ENCODE results near the gene KRT31.

The KRT31 gene

DNA sequence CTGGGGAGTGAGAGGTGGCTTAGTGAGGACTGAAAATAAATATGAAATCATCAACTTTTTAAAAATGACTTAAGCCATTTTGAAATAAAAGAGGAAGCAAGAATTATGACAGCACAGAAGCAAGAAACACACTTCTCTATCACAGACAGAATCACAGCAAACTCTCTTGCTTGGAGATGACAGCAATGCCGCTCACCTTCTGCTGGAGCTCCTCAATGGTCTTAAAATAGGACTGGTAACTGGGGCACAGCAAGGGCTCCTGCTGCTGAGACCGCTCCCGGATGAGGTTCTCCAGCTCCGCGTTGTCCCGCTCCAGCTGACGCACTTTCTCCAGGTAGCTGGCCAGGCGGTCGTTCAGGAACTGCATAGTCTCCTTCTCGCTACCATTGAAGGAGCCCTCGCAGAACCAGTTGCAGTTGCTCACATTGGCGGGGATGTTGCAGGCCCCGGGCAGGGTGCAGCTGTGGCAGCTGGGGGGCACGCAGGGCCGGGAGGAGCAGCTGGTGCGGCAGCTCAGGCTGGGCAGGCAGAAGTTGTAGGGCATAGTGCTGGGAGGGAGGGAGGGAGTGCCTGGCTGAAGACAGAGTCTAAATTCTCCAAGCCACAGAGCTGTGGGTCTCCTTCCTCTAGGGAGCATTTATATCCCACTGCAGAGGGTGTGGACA, at the start of gene KRT31:
Gene KRT31, minus strand, starts transcription at position 613 of the 665 bp plus-strand sequence. Its CDS starts 69 bp downstream, at position 544.
- no peak for DNase-seq
- no peak within 1 kb of the TSS for H3K27ac ChIP-seq
- H3K9me3 ChIP-seq (ENCODE audit: severe bottlenecking): peaks cover 8% of the 10 kb centered on the region

DNA sequence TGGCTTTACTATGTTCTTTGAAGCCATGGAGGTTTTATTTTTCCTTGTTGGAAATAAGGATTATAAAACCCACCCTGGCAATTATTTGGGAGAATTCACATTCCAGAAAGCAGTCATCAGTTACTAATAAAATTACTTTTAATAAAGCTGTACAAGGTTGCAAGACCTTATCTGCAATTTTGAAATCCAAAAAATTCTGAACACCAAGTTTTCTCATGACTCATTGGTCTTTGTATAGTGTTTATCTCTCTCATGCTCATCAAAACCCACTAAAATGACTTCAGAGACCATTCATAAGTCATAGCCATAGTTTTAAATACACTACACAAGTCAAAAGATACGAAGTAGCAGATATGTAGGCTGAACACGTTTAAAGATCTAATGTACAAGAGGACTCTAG, 49.4 kb upstream of the KRT31 start:
- H3K36me3 ChIP-seq: no peaks in the 10 kb centered on the region
- DNase-seq: no peak
- no peak overlapping the region for H3K4me3 ChIP-seq (ENCODE audit: low read depth, low read length)
- TF ChIP-seq, protein P1, sequence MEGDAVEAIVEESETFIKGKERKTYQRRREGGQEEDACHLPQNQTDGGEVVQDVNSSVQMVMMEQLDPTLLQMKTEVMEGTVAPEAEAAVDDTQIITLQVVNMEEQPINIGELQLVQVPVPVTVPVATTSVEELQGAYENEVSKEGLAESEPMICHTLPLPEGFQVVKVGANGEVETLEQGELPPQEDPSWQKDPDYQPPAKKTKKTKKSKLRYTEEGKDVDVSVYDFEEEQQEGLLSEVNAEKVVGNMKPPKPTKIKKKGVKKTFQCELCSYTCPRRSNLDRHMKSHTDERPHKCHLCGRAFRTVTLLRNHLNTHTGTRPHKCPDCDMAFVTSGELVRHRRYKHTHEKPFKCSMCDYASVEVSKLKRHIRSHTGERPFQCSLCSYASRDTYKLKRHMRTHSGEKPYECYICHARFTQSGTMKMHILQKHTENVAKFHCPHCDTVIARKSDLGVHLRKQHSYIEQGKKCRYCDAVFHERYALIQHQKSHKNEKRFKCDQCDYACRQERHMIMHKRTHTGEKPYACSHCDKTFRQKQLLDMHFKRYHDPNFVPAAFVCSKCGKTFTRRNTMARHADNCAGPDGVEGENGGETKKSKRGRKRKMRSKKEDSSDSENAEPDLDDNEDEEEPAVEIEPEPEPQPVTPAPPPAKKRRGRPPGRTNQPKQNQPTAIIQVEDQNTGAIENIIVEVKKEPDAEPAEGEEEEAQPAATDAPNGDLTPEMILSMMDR (IDR thresholded peaks at IDR 0.05; ENCODE audit: low read depth, low read length): no peak
- H3K27ac ChIP-seq: no peak overlapping the region
- H3K27me3 ChIP-seq (ENCODE audit: insufficient read depth, low read depth, severe bottlenecking): peaks cover 96% of the 10 kb centered on the region
- peaks cover 20% of the 10 kb centered on the region for H3K9me3 ChIP-seq (ENCODE audit: severe bottlenecking)

More for the DNA sequence above, at the start of gene KRT31:
- H3K4me3 ChIP-seq (ENCODE audit: low read depth, low read length): no peak within 1 kb of the TSS
- TF ChIP-seq, protein P1 (IDR thresholded peaks at IDR 0.05; ENCODE audit: low read depth, low read length): no peak
- H3K27me3 ChIP-seq (ENCODE audit: insufficient read depth, low read depth, severe bottlenecking): peaks cover 97% of the 10 kb centered on the region
- H3K36me3 ChIP-seq: no peaks in the 10 kb centered on the region

DNA sequence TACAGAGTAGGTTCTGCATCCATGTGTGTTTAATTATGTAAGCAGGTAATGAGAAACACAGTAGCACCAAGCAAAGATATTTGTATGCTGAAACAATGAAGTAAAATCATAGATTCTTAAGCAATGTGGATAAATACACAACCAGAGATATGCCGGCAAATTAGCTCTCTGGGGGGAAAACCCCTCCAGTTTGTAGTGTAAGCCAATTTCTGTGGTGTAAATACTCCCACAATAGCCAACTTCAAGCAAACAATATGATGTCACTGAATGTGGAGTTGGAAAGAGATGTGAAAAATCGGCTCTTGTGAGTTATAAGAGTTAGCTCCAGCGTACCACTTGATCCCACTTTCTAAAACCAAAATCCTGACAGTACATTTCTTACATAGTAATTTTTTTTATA, 47.2 kb upstream of the KRT31 start:
- Histone ChIP-seq H3K9me3 (ENCODE audit: severe bottlenecking) (peaks cover 14% of the 10 kb centered on the region), H3K36me3 (no peaks in the 10 kb centered on the region), H3K4me3 (ENCODE audit: low read depth, low read length) (no peak overlapping the region), H3K27ac (no peak overlapping the region), H3K27me3 (ENCODE audit: insufficient read depth, low read depth, severe bottlenecking) (peaks cover 98% of the 10 kb centered on the region)
- DNase-seq: no peak
- TF ChIP-seq, protein P1 (IDR thresholded peaks at IDR 0.05; ENCODE audit: low read depth, low read length): no peak

DNA sequence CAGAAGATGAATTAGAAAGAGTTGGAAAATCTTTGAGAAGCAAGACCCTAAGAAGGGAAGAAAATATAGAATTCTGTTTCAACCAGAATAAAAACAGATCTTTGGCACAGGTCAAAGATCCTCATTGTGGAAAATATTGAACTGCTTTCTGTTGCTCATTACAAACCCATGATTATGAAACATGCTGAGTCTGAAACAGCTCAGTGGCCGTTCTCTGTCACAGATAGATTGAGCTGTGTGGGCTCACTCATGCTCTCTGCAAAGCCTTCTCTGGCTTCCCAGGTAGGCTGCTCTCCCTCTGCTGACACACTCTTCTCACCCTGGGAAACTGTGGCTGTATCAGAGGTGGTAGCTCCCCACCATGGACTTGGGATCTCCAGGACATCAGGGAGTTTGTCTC, 46.8 kb upstream of the KRT31 start:
- no peak overlapping the region for H3K27ac ChIP-seq
- no peaks in the 10 kb centered on the region for H3K36me3 ChIP-seq
- peaks cover 14% of the 10 kb centered on the region for H3K9me3 ChIP-seq (ENCODE audit: severe bottlenecking)
- TF ChIP-seq, protein P1 (IDR thresholded peaks at IDR 0.05; ENCODE audit: low read depth, low read length): no peak
- peaks cover 98% of the 10 kb centered on the region for H3K27me3 ChIP-seq (ENCODE audit: insufficient read depth, low read depth, severe bottlenecking)
- DNase-seq: no peak
- no peak overlapping the region for H3K4me3 ChIP-seq (ENCODE audit: low read depth, low read length)

DNA sequence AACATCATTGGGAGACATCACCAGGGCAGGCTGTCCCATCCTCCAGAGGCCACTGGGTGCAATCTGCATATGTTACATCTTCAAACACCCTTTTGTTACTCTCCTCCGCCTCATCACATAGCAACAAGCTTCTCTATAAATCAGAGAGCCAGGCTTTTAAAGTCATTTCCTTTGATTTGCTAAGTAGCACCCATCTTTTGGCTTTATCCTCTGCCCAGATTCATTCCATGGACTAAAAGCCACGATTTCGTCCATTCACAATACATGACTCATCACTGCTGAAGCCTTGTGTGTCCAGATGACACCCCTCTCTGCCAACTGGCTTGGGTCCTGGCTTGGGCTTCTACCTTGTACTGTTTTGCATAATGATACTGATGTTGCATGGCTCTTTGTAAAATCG, 45.3 kb upstream of the KRT31 start:
- no peak for DNase-seq
- TF ChIP-seq, protein P1 (IDR thresholded peaks at IDR 0.05; ENCODE audit: low read depth, low read length): no peak
- peaks cover 14% of the 10 kb centered on the region for H3K9me3 ChIP-seq (ENCODE audit: severe bottlenecking)
- no peak overlapping the region for H3K27ac ChIP-seq
- no peaks in the 10 kb centered on the region for H3K36me3 ChIP-seq
- H3K4me3 ChIP-seq (ENCODE audit: low read depth, low read length): no peak overlapping the region
- peaks cover 98% of the 10 kb centered on the region for H3K27me3 ChIP-seq (ENCODE audit: insufficient read depth, low read depth, severe bottlenecking)

DNA sequence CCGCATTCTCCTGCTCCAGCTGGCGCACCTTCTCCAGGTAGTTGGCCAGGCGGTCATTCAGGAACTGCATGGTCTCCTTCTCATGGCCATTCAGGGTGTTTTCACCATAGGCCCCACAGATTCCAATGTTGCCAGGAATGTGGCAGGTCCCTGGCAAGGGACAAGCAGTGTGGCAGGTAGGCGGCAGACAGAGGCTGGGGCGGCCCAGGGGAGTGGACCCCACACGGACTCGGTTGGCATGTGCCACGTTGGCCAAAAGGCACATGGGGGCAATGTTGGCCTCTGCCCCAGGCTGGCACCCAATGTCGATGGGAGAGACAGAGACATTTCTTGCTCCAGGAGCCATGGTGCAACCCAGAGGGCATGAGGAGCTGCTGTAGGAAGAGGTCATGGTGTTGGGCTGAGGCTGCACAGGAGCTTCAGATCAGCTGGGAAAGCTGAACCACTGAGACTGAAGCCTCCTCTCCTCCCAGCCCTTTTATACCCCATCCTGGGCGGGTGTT, 43.2 kb upstream of the KRT31 start, which contains the start of gene KRT38:
Gene KRT38, minus strand, starts transcription at position 453 of the 503 bp plus-strand sequence. Its CDS starts 62 bp downstream, at position 391.
- peaks cover 100% of the 10 kb centered on the region for H3K27me3 ChIP-seq (ENCODE audit: insufficient read depth, low read depth, severe bottlenecking)

More for the DNA sequence above, 43.2 kb upstream of the KRT31 start, which contains the start of gene KRT38:
- TF ChIP-seq, protein P1 (IDR thresholded peaks at IDR 0.05; ENCODE audit: low read depth, low read length): no peak
- Histone ChIP-seq H3K9me3 (ENCODE audit: severe bottlenecking) (peaks cover 20% of the 10 kb centered on the region), H3K36me3 (no peaks in the 10 kb centered on the region), H3K4me3 (ENCODE audit: low read depth, low read length) (no peak within 1 kb of the TSS), H3K27ac (no peak within 1 kb of the TSS)
- DNase-seq: no peak
